GM13976 (cell line): ENCODE data around the gene FAM89A.

ENCODE experiments used
- DNase-seq: peaks from one replicate; pipeline ENCODE4 v3.0.0; 2012; ENCODE audit warnings: low spot score
- in situ Hi-C: fragments of 300-500 bp; cut with MboI; formaldehyde crosslinking; loops from one replicate; pipeline ENCODE4 v1.12.0; 2022; ENCODE audit warnings: low sequenced_read_pairs, mixed read lengths, inconsistent platforms; ENCODE audit not compliant: unreplicated experiment
- TF ChIP-seq, protein P1 (sequence below): IDR thresholded peaks from 2 replicates; pipeline ENCODE4 v1.5.1; 2012; ENCODE audit warnings: borderline replicate concordance, mild to moderate bottlenecking; ENCODE audit not compliant: insufficient read depth; ENCODE audit errors: extremely low read depth, missing control alignments, control extremely low read depth

The FAM89A gene

DNA sequence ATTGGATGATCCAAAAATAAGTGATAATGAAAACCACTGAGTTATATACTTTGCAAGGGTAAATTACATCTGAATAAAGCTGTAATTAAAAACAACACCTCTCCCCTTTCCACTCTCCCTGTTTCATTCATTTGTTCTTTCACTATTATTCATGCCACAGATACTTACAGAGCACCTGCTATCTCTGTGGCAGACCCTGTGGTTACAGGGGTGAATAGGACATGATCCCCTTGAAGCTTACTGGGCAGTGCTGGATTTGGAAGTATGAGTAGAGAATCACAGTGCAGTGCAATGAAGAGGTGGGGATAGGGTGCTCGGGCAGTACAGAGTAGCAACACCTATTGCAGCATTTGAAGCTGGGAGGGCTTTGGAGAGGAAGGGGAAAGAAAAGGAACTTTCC is 39.4 kb downstream of the FAM89A start:
- in situ Hi-C loops = no loop called here
- TF ChIP-seq, protein P1, sequence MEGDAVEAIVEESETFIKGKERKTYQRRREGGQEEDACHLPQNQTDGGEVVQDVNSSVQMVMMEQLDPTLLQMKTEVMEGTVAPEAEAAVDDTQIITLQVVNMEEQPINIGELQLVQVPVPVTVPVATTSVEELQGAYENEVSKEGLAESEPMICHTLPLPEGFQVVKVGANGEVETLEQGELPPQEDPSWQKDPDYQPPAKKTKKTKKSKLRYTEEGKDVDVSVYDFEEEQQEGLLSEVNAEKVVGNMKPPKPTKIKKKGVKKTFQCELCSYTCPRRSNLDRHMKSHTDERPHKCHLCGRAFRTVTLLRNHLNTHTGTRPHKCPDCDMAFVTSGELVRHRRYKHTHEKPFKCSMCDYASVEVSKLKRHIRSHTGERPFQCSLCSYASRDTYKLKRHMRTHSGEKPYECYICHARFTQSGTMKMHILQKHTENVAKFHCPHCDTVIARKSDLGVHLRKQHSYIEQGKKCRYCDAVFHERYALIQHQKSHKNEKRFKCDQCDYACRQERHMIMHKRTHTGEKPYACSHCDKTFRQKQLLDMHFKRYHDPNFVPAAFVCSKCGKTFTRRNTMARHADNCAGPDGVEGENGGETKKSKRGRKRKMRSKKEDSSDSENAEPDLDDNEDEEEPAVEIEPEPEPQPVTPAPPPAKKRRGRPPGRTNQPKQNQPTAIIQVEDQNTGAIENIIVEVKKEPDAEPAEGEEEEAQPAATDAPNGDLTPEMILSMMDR = no peak
- DNase-seq = no peak

DNA sequence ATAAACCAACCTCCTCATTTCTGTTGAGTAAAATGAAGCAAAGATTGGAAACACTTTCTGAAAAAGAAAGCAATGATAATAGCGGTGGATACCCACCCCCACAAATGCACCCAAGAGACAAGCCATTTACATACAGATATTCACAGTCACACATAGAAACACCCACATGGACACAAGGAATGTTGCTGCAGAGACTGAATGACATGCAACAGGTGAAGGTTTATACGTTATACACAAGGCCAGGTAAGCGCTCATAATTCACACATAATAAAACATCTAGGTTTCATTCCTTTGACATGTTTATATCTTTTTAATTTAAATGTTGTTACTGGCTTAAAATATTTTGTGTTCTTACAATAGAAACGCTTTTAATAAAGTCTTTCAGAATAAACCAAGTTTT is 39.9 kb downstream of the FAM89A start:
- no peak for DNase-seq
- in situ Hi-C loops = no loop called here
- TF ChIP-seq, protein P1 = no peak

DNA sequence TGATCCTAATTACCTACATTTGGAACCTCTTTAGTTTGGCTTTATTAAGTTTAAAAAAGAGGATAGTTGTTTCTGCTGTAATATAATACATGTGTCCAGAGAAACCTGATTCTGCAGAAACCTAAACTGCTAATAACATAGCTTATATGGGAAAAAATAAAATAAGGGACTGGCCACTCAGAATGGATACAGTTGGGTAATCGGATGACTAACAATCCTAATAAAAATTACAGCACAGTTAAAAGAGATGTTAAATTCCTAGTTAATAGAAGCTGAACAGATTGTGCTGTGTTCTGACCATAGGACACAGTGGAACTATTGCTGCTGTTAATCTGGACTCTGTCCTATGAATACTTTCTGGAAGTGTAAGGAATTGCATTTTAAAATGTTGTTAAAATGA is 45.2 kb downstream of the FAM89A start:
- DNase-seq = no peak
- in situ Hi-C loops = no loop called here
- TF ChIP-seq, protein P1 = no peak

DNA sequence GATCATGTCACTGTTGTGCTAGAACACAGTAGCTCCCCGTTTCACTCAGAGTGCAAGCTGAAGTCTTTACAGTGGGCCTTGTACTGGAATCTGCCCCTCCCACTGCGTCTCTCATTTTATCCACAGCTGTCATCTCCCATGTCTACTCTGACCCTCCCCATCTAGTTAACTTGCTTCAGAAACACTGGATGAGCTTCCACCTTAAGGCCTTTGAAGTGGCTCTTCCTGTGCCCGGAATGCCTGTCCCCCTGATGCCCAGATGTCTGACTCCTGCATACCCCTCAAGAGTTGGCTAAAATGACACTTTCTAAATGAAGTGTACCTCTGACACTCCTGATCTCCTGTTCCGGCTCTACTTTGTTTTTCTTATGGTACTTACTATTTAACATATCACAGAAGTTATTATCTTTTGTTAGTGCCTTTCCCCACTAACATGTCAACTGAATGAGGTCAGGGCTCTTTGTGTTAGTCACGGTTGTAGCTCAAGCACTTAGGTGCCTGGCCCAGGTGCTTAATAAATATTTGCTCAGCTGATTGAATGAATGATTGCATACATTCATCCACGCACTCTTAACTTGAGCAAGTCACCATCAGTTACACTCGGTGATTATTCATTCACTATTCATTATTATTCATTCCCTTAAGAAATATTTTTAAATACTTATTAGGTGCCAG is 47.8 kb downstream of the FAM89A start:
- DNase-seq = no peak
- in situ Hi-C loops = no loop called here
- TF ChIP-seq, protein P1 = no peak

DNA sequence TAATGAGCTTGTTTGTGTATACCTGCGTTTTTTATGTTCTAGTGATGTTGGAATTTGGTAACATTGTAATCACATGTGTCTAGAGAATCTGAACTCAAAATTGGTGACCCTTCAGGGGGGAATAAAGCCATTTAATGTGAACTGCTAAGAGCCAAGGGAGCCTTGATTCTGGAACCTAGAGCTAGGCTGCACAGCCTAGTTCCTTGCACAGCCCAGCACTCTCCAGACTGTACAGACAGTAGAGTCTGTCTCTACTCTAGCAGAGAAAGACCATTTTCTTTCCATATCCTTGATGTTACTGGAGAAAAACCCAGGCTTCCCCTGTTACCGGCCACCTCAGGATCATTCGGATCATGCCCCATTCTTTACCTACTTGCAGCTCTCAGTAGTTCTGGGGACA is 52.6 kb downstream of the FAM89A start:
- in situ Hi-C loops = no loop called here
- DNase-seq = no peak
- TF ChIP-seq, protein P1 = no peak

DNA sequence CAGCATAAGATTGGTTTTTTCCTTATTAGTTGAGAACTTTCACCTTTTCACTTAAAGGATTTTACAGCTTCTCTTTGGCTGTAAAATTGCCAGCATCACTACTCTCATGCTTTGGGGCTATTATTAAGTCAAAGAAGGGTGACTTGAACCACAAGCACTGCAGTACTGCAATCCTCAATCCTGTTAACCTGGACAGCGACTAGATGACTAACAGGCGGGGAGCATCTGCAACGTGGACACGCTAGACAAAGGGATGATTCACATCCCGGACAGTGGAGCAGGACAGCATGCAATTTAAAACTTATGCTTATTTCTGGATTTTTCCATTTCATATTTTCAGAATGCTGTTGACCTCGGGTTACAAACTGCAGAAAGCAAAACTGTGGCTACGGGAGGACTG is 53.1 kb downstream of the FAM89A start:
- in situ Hi-C loops = no loop called here
- DNase-seq = no peak
- TF ChIP-seq, protein P1 = no peak
